GM18861 (cell line): ENCODE data around the gene LFNG.

ENCODE experiments used
- ATAC-seq: cut with Tn5 transposase; IDR thresholded peaks from one replicate; pipeline ENCODE4 v1.9.1; 2021; ENCODE audit not compliant: unreplicated experiment

The LFNG gene

GRCh38 chr7:2482725-2483451, 36.7 kb upstream of the LFNG start:
- ATAC-seq = no peak

GRCh38 chr7:2483494-2483893, 36.1 kb upstream of the LFNG start:
- ATAC-seq = no peak

GRCh38 chr7:2484868-2485267, 34.7 kb upstream of the LFNG start:
- no peak for ATAC-seq

GRCh38 chr7:2487586-2488271, 31.8 kb upstream of the LFNG start:
- no peak for ATAC-seq

GRCh38 chr7:2488272-2488645, 31.3 kb upstream of the LFNG start:
- no peak for ATAC-seq

- no peak for ATAC-seq
Observed at GRCh38 chr7:2488681-2489080, 30.9 kb upstream of the LFNG start.

- ATAC-seq = no peak
Observed at GRCh38 chr7:2490181-2490651, 29.4 kb upstream of the LFNG start.

GRCh38 chr7:2492038-2492437, 27.5 kb upstream of the LFNG start:
- no peak for ATAC-seq

- ATAC-seq = no peak
Observed at GRCh38 chr7:2493205-2494164, 26.1 kb upstream of the LFNG start.

- ATAC-seq = no peak
Observed at GRCh38 chr7:2494191-2495130, 25.1 kb upstream of the LFNG start.

GRCh38 chr7:2495418-2496299, 23.9 kb upstream of the LFNG start:
- no peak for ATAC-seq

- no peak for ATAC-seq
Observed at GRCh38 chr7:2496375-2496774, 23.2 kb upstream of the LFNG start.

- no peak for ATAC-seq
Observed at GRCh38 chr7:2497065-2497464, 22.5 kb upstream of the LFNG start.

- ATAC-seq = no peak
Observed at GRCh38 chr7:2497500-2498336, 21.9 kb upstream of the LFNG start.

- no peak for ATAC-seq
Observed at GRCh38 chr7:2498708-2499107, 20.9 kb upstream of the LFNG start.

GRCh38 chr7:2499181-2499580, 20.4 kb upstream of the LFNG start:
- no peak for ATAC-seq

- no peak for ATAC-seq
Observed at GRCh38 chr7:2499719-2500430, 19.7 kb upstream of the LFNG start.

GRCh38 chr7:2500701-2501100, 18.9 kb upstream of the LFNG start:
- no peak for ATAC-seq
